Natural killer cell (primary cell): Measurements from ENCODE around the gene PRAME. TPM values are rescaled to one million over a fixed set of nuclear protein-coding genes. Genes with fewer than 3 reads are reported as not detected.

ENCODE experiments used
- ATAC-seq, 3 donors: fragments of 150-1000 bp in 2 of 3; fragments of 200-7000 bp in 1 of 3; cut with Tn5 transposase; 1 replicate in 1 of 3; 2 replicates in 2 of 3; pipeline ENCODE4 v1.10.0; 2021; ENCODE audit warnings: mild to moderate bottlenecking in 2 of 3, moderate library complexity in 2 of 3
- DNase-seq, 2 donors: peaks; one replicate each; pipeline versions ENCODE4 v3.0.0 to v3.0.0-alpha.2; 2013 to 2021; ENCODE audit warnings: mixed read lengths in 1 of 2
- H3K27ac ChIP-seq: one replicate; pipeline ENCODE4 v1.5.1; 2013; ENCODE audit warnings: mild to moderate bottlenecking, low read length
- H3K27me3 ChIP-seq: one replicate; pipeline ENCODE4 v1.6.1; 2013; ENCODE audit warnings: low read length; ENCODE audit not compliant: control insufficient read depth, insufficient read depth
- H3K36me3 ChIP-seq: one replicate; pipeline ENCODE4 v1.6.1; 2013; ENCODE audit warnings: low read length; ENCODE audit not compliant: control insufficient read depth, insufficient read depth
- H3K4me1 ChIP-seq: one replicate; pipeline ENCODE4 v1.6.1; 2013; ENCODE audit warnings: low read length; ENCODE audit not compliant: control insufficient read depth, insufficient read depth
- H3K4me3 ChIP-seq: one replicate; pipeline ENCODE4 v1.5.1; 2013; ENCODE audit warnings: low read length
- H3K9me3 ChIP-seq: one replicate; pipeline ENCODE4 v1.6.1; 2013; ENCODE audit warnings: low read length; ENCODE audit not compliant: control insufficient read depth, insufficient read depth
- H3K27ac Mint-ChIP-seq, 2 donors: one replicate each; pipeline ENCODE4 v1.8.0; 2022; ENCODE audit warnings: mild to moderate bottlenecking in 2 of 2, mixed read lengths in 2 of 2, moderate library complexity in 1 of 2
- H3K27me3 Mint-ChIP-seq, 2 donors: one replicate each; pipeline ENCODE4 v1.8.0; 2022; ENCODE audit warnings: low read depth in 2 of 2, mixed read lengths in 2 of 2
- H3K36me3 Mint-ChIP-seq: one replicate; pipeline ENCODE4 v1.8.0; 2022; ENCODE audit warnings: mixed read lengths
- H3K4me1 Mint-ChIP-seq, 2 donors: one replicate each; pipeline ENCODE4 v1.8.0; 2022; ENCODE audit warnings: mixed read lengths in 2 of 2
- H3K4me3 Mint-ChIP-seq: one replicate; pipeline ENCODE4 v1.8.0; 2022; ENCODE audit warnings: mild to moderate bottlenecking, moderate library complexity, mixed read lengths
- H3K9me3 Mint-ChIP-seq, 2 donors: one replicate each; pipeline ENCODE4 v1.8.0; 2022; ENCODE audit warnings: mixed read lengths in 2 of 2
- CTCF ChIP-seq: fragments of 200-600 bp; IDR thresholded peaks from one replicate; pipeline ENCODE4 v1.8.0; 2022; ENCODE audit warnings: antibody characterized with exemption
- WGBS: methylation state at CpG from one replicate; pipeline ENCODE4 v1.1.7; 2013; ENCODE audit warnings: missing lambda C conversion rate; ENCODE audit not compliant: insufficient coverage; 5-methylcytosine and 5-hydroxymethylcytosine counted together
- intact Hi-C: fragments of 100-400 bp; cut with micrococcal nuclease; formaldehyde crosslinking; loops from one replicate; pipeline ENCODE4 v1.14.2; 2022
- total RNA-seq, 4 donors: library from RNA; stranded (reverse); fragments of 120-200 nt in 1 of 4; gene quantifications; one replicate each; pipeline versions ENCODE4 v1.2.3 to v1.2.4, GENCODE V29; 2013 to 2022

PRAME gene
- total RNA-seq, 3 donors from 2014 or later (not counting 1 experiment from before 2014, with no cell fraction given), result not detected

GRCh38 chr22:22550789-22551434, 8.2 kb downstream of the PRAME start:
- no peak overlapping the region for H3K4me3 ChIP-seq
- TF ChIP-seq CTCF, result no peak
- intact Hi-C loops, result no loop called here

GRCh38 chr22:22548910-22549309, 10.2 kb downstream of the PRAME start:
- Mint-ChIP-seq H3K4me1 (no peaks in the 10 kb centered on the region), H3K9me3 (no peaks in the 10 kb centered on the region), H3K27me3 (no peaks in the 10 kb centered on the region), H3K27ac (no peak overlapping the region), H3K36me3 (no peaks in the 10 kb centered on the region), H3K4me3 (no peak overlapping the region)
- WGBS, result 75% methylated on average over 1 of the region's 1 CpG
- DNase-seq (no peak), ATAC-seq (no peak)
- Histone ChIP-seq H3K4me3 (no peak overlapping the region), H3K9me3 (no peaks in the 10 kb centered on the region), H3K36me3 (no peaks in the 10 kb centered on the region), H3K27ac (no peak overlapping the region), H3K27me3 (no peaks in the 10 kb centered on the region), H3K4me1 (no peaks in the 10 kb centered on the region)
- intact Hi-C loops, result no loop called here
- no peak for TF ChIP-seq CTCF

More at GRCh38 chr22:22550789-22551434, 8.2 kb downstream of the PRAME start:
- H3K36me3 ChIP-seq, result no peaks in the 10 kb centered on the region
- no peaks in the 10 kb centered on the region for H3K9me3 ChIP-seq
- no peak overlapping the region for H3K4me3 Mint-ChIP-seq
- H3K27ac ChIP-seq, result no peak overlapping the region
- no peak overlapping the region for H3K27ac Mint-ChIP-seq
- 89% methylated on average over 7 of the region's 8 CpGs for WGBS
- DNase-seq, result no peak
- no peaks in the 10 kb centered on the region for H3K36me3 Mint-ChIP-seq
- H3K9me3 Mint-ChIP-seq, result no peaks in the 10 kb centered on the region
- ATAC-seq, result no peak
- H3K4me1 Mint-ChIP-seq, result no peaks in the 10 kb centered on the region
- H3K27me3 ChIP-seq, result no peaks in the 10 kb centered on the region
- H3K4me1 ChIP-seq, result no peaks in the 10 kb centered on the region
- no peaks in the 10 kb centered on the region for H3K27me3 Mint-ChIP-seq

GRCh38 chr22:22548317-22548716, 10.7 kb downstream of the PRAME start:
- intact Hi-C loops, result no loop called here
- Mint-ChIP-seq H3K4me3 (no peak overlapping the region), H3K9me3 (no peaks in the 10 kb centered on the region), H3K36me3 (no peaks in the 10 kb centered on the region), H3K27me3 (no peaks in the 10 kb centered on the region), H3K4me1 (no peaks in the 10 kb centered on the region), H3K27ac (no peak overlapping the region)
- H3K27me3 ChIP-seq, result no peaks in the 10 kb centered on the region
- no peak for TF ChIP-seq CTCF
- H3K36me3 ChIP-seq, result no peaks in the 10 kb centered on the region
- no peak for DNase-seq
- WGBS, result 80% methylated on average over 9 of the region's 9 CpGs
- ATAC-seq, result no peak
- H3K9me3 ChIP-seq, result no peaks in the 10 kb centered on the region
- no peak overlapping the region for H3K27ac ChIP-seq
- no peak overlapping the region for H3K4me3 ChIP-seq
- H3K4me1 ChIP-seq, result no peaks in the 10 kb centered on the region
